Mucosa of descending colon (tissue), 3 donors: ENCODE measurements around the gene BEGAIN. TPM values are rescaled to one million over a fixed set of nuclear protein-coding genes. Genes with fewer than 3 reads are reported as not detected.

Source experiments
- ATAC-seq: fragments of 200-7000 bp; cut with Tn5 transposase; one replicate; pipeline ENCODE4 v1.9.1; 2020; ENCODE audit warnings: mild to moderate bottlenecking, moderate library complexity
- DNase-seq, 3 donors: peaks; one replicate each; pipeline ENCODE4 v3.0.0-alpha.2; 2020
- H3K36me3 ChIP-seq: fragments of 200-600 bp; one replicate; pipeline ENCODE4 v1.8.0; 2021; ENCODE audit warnings: low read depth, mild to moderate bottlenecking
- H3K4me1 ChIP-seq: fragments of 200-600 bp; one replicate; pipeline ENCODE4 v1.8.0; 2021; ENCODE audit warnings: low read depth, mild to moderate bottlenecking
- H3K4me3 ChIP-seq: fragments of 200-600 bp; one replicate; pipeline ENCODE4 v1.8.0; 2021; ENCODE audit warnings: mild to moderate bottlenecking
- H3K9me3 ChIP-seq: fragments of 200-600 bp; one replicate; pipeline ENCODE4 v1.8.0; 2021; ENCODE audit warnings: mild to moderate bottlenecking
- intact Hi-C, 2 donors: fragments of 100-400 bp; cut with DNase I in 1 of 2; cut with micrococcal nuclease in 1 of 2; formaldehyde crosslinking; loops; one replicate each; pipeline versions ENCODE4 v1.11.0 to v1.11.1; 2022; cut with DNase I, micrococcal nuclease
- total RNA-seq, 3 donors: library from RNA; stranded (reverse); fragmentation: NEBNext Ultra II Directional in 2 of 3; extraction: Animal tissue kit (Norgen Biotek cat#: 25700) in 2 of 3; gene quantifications; one replicate each; pipeline versions ENCODE4 v1.2.1 to v1.2.4, GENCODE V29; 2021 to 2023
- TF ChIP-seq, protein P1 (sequence below): fragments of 200-600 bp; IDR thresholded peaks from one replicate; pipeline ENCODE4 v1.8.0; 2022; ENCODE audit warnings: antibody characterized with exemption, mild to moderate bottlenecking
- donor health status: DM: no; HTN: no; CAD: no; lungs with moderate emphysema.
- donor health status: DM: no; HTN: no; CAD: no.
- donor health status: DM: no; HTN: yes; CAD: no.

BEGAIN gene
- total RNA-seq, 3 donors from 2014 or later: 0.75 to 2.5 (median 1.1) TPM

DNA sequence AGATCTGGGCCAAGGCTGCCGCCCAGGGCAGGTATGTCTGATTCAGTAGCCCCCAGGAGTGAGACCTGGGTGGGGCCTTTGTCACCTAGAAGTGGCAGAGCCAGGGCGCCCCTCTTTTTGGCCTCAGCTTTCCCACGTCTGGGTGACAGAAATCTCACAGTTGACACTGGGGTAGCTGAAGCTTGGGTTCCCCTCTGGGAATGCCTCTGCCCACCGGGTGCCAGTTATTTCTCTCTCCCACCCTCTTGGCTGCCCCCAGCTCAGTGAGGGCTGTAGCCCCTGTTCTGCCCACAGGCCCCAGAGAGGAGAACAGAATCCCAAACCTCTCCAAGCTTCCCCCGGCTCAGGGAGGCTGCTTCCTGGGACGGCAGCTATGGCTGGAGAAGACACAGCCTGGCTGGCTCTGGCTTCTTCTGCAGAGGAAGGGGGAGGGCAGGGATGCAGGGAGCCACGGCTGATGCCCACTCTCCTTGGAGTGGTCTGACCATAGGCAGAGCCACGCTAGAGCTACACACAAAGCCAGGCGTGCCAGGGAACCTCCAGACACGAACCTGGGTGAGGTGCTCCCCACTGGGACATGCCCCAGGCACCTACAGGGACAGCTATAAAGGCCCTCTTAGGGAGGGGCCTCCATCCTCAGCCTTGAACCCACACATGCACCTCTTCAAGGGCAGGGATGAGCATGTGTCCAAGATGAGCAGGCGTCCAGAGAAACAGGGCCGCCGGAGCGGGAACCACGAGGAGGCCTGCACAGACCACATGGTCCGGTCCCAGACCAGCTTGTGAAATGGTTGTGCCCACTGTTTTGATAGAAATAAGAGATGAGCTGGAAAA lies 51.7 kb downstream of the BEGAIN start:
- Histone ChIP-seq H3K36me3 (no peaks in the 10 kb centered on the region), H3K4me1 (peaks cover 3% of the 10 kb centered on the region), H3K4me3 (no peak overlapping the region), H3K9me3 (no peaks in the 10 kb centered on the region)
- DNase-seq (peak in 1 of 3 donors; percentile 29), ATAC-seq (no peak)
- TF ChIP-seq, protein P1, sequence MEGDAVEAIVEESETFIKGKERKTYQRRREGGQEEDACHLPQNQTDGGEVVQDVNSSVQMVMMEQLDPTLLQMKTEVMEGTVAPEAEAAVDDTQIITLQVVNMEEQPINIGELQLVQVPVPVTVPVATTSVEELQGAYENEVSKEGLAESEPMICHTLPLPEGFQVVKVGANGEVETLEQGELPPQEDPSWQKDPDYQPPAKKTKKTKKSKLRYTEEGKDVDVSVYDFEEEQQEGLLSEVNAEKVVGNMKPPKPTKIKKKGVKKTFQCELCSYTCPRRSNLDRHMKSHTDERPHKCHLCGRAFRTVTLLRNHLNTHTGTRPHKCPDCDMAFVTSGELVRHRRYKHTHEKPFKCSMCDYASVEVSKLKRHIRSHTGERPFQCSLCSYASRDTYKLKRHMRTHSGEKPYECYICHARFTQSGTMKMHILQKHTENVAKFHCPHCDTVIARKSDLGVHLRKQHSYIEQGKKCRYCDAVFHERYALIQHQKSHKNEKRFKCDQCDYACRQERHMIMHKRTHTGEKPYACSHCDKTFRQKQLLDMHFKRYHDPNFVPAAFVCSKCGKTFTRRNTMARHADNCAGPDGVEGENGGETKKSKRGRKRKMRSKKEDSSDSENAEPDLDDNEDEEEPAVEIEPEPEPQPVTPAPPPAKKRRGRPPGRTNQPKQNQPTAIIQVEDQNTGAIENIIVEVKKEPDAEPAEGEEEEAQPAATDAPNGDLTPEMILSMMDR: no peak
- intact Hi-C loops: no loop called here

DNA sequence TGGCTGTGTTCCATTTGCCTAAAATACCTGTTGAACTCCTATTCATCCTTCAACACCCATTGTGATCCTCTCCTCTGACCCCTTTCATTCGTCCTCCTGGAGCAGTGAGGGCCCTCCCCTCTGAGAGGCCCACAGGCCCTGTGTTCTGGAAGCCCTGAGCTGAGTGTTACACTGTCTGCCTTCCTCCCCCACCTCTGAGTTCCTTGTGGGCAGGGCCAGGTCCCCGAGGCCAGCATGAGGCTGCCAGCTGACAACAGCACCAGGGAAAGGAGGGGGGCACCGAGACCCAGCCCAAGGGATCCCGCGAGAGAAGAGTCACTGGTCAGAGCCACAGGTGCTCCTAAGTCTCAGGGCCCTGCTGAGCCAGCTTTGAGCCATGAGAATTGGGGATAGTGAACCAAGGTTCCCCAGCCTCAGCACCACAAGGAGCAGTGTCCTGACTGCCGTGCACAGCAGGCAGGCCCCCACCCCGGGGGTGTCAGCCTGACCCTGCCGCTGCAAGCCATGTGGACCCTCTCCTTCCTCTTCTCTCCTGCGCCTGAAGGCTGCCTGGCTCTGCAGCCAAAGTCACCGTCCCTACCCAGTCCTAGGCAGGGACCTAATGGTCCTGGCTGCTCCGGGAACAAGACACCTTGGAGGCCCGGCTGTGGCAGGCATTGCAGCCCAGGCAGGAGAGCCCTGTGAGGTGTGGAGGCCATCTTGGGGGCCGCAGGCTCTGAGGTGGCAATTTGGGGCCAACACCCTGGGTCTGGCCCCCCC lies 52.5 kb downstream of the BEGAIN start:
- no peak for ATAC-seq

DNA sequence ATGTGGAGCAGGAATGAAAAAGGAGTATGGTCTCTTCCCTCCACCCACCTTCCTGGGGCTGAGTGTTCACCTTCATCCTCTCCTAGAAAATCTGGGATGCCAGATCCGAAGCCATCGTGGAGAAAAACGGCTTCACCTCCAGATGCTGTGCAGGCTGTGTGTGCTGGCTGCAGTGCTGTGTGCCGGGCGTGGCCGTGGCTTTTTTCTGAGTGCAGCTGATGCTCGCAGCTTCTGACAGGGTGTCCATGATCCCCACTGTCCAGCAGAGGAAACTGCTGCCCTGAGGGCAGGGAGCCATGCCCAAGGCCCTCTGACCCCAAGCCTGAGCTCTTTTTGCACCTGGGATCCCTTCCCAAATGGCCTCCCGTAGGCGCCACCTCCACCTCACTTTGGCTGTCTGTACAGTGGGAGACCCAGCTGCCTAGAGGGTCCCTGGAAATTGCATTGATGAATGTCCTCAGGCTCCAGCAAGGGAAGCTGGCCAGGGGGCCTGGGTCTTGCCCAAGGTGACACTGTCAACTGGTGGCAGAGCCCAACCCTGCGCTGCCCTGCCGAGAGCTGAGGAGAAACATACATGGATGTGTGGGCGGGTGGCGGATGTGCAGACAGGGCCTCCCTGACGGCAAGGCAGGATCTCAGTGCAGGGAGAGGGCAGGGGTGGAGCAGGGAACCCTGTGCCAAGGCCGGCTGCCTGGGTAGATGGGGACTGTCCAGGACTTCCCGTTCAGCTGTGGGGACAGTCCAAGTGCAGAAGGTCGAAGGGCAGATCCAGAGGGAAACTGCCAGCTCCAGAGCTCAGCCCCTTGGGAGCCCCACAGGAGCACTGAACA lies 53.3 kb downstream of the BEGAIN start:
- intact Hi-C loops: no loop called here
- TF ChIP-seq, protein P1: no peak
- peaks cover 3% of the 10 kb centered on the region for H3K4me1 ChIP-seq
- ATAC-seq (peak; percentile 49), DNase-seq (peak in 2 of 3 donors; percentile 38 to 45)
- H3K36me3 ChIP-seq: no peaks in the 10 kb centered on the region
- H3K4me3 ChIP-seq: no peak overlapping the region
- no peaks in the 10 kb centered on the region for H3K9me3 ChIP-seq

More for the DNA sequence above, 52.5 kb downstream of the BEGAIN start:
- intact Hi-C loops: no loop called here
- TF ChIP-seq, protein P1: no peak
- H3K4me1 ChIP-seq: peaks cover 3% of the 10 kb centered on the region
- H3K4me3 ChIP-seq: no peak overlapping the region
- peak in 1 of 3 donors; percentile 37 for DNase-seq
- no peaks in the 10 kb centered on the region for H3K9me3 ChIP-seq
- no peaks in the 10 kb centered on the region for H3K36me3 ChIP-seq

DNA sequence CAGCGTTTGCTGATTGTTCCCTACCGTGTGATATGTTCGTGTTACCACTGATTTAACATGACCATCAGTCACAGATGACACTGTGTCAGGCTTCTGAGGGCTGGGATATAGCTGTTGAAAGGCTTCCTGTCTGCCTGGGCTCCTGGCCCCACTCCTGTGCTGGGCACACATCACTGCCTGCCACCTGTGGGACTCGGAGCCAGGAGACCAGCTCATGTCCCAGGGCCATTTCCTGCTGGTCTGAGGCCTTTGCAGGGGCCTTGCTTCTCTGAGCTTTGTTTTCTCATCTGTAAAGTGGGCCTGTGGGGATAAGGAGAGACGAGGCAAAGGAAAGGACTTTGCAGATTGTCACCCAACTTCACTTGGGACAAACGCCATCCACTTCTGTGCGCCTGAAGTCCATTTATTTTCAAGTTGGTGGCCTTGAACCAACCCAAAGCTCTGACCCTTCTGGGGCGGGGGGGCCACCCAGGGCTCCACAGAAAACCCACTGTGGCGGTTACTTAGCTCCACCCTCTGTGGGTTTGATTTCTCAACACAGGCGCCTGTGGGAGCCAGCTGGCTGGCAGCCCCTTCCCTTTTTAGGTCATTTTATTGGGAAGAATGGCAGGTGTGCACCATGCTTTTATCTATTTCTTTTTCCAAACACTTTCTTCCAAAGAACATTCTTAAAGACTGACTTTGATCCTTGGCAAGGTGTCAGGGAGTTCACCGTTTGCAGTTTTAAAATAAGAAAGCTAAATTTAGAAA lies 54.1 kb downstream of the BEGAIN start:
- intact Hi-C loops: no loop called here
- no peaks in the 10 kb centered on the region for H3K36me3 ChIP-seq
- TF ChIP-seq, protein P1: no peak
- H3K4me1 ChIP-seq: peaks cover 3% of the 10 kb centered on the region
- H3K9me3 ChIP-seq: no peaks in the 10 kb centered on the region
- no peak overlapping the region for H3K4me3 ChIP-seq
- DNase-seq: peak in 2 of 3 donors; percentile 30 to 41
- ATAC-seq: no peak
